H1 (cell line): ENCODE measurements around the gene OR9A2. TPM values are rescaled to one million over a fixed set of nuclear protein-coding genes. Genes with fewer than 3 reads are reported as not detected.

Experiments used
- CTCF ChIA-PET: fragments of 300-600 bp; sonication (Branson Sonifier 250); formaldehyde crosslinking; loops from one replicate; lab custom pipeline; 2021; ENCODE audit not compliant: partially characterized antibody; lab: Charles Lee
- POLR2A ChIA-PET: fragments of 300-600 bp; sonication (Branson Sonifier 250); formaldehyde crosslinking; loops from one replicate; lab custom pipeline; 2021; ENCODE audit warnings: inconsistent platforms; ENCODE audit not compliant: partially characterized antibody; lab: Charles Lee
- DNase-seq, 2 experiments: peaks; one replicate each; pipeline versions ENCODE4 v3.0.0 to v3.0.0-alpha.2; 2010 to 2022; ENCODE audit warnings: low spot score in 2 of 2, low read depth in 1 of 2, mixed read lengths in 1 of 2
- FAIRE-seq: peaks from 2 replicates; lab custom pipeline; 2011; peaks lifted over from hg19 to GRCh38; lab: Jason Lieb, UNC
- H2AFZ ChIP-seq: 2 replicates; pipeline ENCODE4 v1.8.1; 2012; ENCODE audit warnings: low read length, inconsistent platforms
- H2AK5ac ChIP-seq: 2 replicates; pipeline ENCODE4 v1.6.1; 2013; ENCODE audit warnings: low read depth, low read length
- H2BK120ac ChIP-seq: replicated peaks from 2 replicates; pipeline ENCODE3; 2013; ENCODE audit warnings: low read depth, low read length, inconsistent platforms
- H2BK12ac ChIP-seq: 2 replicates; pipeline ENCODE4 v1.6.1; 2013; ENCODE audit warnings: low read depth, low read length
- H2BK15ac ChIP-seq: 2 replicates; pipeline ENCODE4 v1.6.1; 2013; ENCODE audit warnings: low read length
- H2BK20ac ChIP-seq: 2 replicates; pipeline ENCODE4 v1.6.1; 2013; ENCODE audit warnings: low read length
- H2BK5ac ChIP-seq: 2 replicates; pipeline ENCODE4 v1.6.1; 2013; ENCODE audit warnings: low read depth, low read length
- H3K14ac ChIP-seq: 2 replicates; pipeline ENCODE4 v1.6.1; 2013; ENCODE audit warnings: inconsistent platforms; ENCODE audit not compliant: insufficient read length
- H3K18ac ChIP-seq: 2 replicates; pipeline ENCODE4 v1.6.1; 2013; ENCODE audit warnings: low read length; ENCODE audit errors: extremely low read depth
- H3K23ac ChIP-seq: 2 replicates; pipeline ENCODE4 v1.6.1; 2013; ENCODE audit warnings: inconsistent platforms; ENCODE audit not compliant: insufficient read length
- H3K23me2 ChIP-seq: 2 replicates; pipeline ENCODE4 v1.6.1; 2013; ENCODE audit warnings: low read depth, low read length
- H3K27ac ChIP-seq: 2 replicates; pipeline ENCODE4 v1.6.1; 2011; ENCODE audit warnings: low read depth, low read length, inconsistent platforms
- H3K27me3 ChIP-seq, 4 experiments: replicated peaks in 1 of 4; 1 replicate in 1 of 4; 2 replicates in 3 of 4; pipeline versions ENCODE4 v1.6.1 to v1.8.1; 2011 to 2013; ENCODE audit warnings: low read length in 3 of 4, mild to moderate bottlenecking in 3 of 4, inconsistent platforms in 2 of 4, mixed read lengths in 2 of 4, moderate library complexity in 1 of 4; ENCODE audit not compliant: control insufficient read depth in 3 of 4, insufficient read depth in 3 of 4; ENCODE audit errors: extremely low read depth in 1 of 4
- H3K36me3 ChIP-seq, 4 experiments: 2 replicates each; pipeline versions ENCODE4 v1.6.1 to v1.8.1; 2011 to 2013; ENCODE audit warnings: mild to moderate bottlenecking in 4 of 4, low read length in 3 of 4, moderate library complexity in 2 of 4, control low read depth in 1 of 4, inconsistent platforms in 1 of 4; ENCODE audit not compliant: insufficient read depth in 4 of 4, control insufficient read depth in 2 of 4
- H3K4ac ChIP-seq: replicated peaks from 2 replicates; pipeline ENCODE3; 2013; ENCODE audit warnings: low read length, low read depth, mixed read lengths, inconsistent platforms; ENCODE audit not compliant: insufficient read length
- H3K4me1 ChIP-seq, 4 experiments: replicated peaks in 1 of 4; 1 replicate in 1 of 4; 2 replicates in 3 of 4; pipeline versions ENCODE4 v1.6.1 to v1.8.1; 2011 to 2013; ENCODE audit warnings: low read length in 3 of 4, inconsistent platforms in 2 of 4, mixed read lengths in 1 of 4; ENCODE audit not compliant: insufficient read depth in 4 of 4, control insufficient read depth in 3 of 4
- H3K4me2 ChIP-seq, 2 experiments: 2 replicates each; pipeline versions ENCODE4 v1.6.1 to v1.8.1; 2011 to 2013; ENCODE audit warnings: low read depth in 2 of 2, low read length in 2 of 2, control low read depth in 1 of 2, inconsistent platforms in 1 of 2, mild to moderate bottlenecking in 1 of 2; ENCODE audit not compliant: insufficient read depth in 1 of 2
- H3K4me3 ChIP-seq, 4 experiments: fragments of 200-600, 300-600 bp in 1 of 4; sonication (generic), shearing (Covaris generic), sonication (Bioruptor Twin) in 1 of 4; 2 replicates each; pipeline versions ENCODE4 v1.5.1 to v1.8.1; 2011 to 2016; ENCODE audit warnings: low read length in 4 of 4, low read depth in 3 of 4, control low read depth in 2 of 4, inconsistent platforms in 2 of 4, mild to moderate bottlenecking in 2 of 4, mixed read lengths in 1 of 4, moderate library complexity in 1 of 4; ENCODE audit not compliant: insufficient read depth in 2 of 4; ENCODE audit errors: extremely low read depth in 1 of 4
- H3K56ac ChIP-seq: replicated peaks from 2 replicates; pipeline ENCODE3; 2013; ENCODE audit warnings: low read depth, mild to moderate bottlenecking, mixed read lengths, low read length, inconsistent platforms; ENCODE audit not compliant: insufficient read length
- H3K79me1 ChIP-seq: 2 replicates; pipeline ENCODE4 v1.6.1; 2013; ENCODE audit warnings: low read depth, low read length, control low read depth
- H3K79me2 ChIP-seq, 2 experiments: 2 replicates each; pipeline versions ENCODE4 v1.6.1 to v1.8.1; 2012 to 2013; ENCODE audit warnings: low read length in 2 of 2, mild to moderate bottlenecking in 2 of 2, inconsistent platforms in 1 of 2; ENCODE audit not compliant: insufficient read depth in 2 of 2, control insufficient read depth in 1 of 2
- H3K9ac ChIP-seq, 4 experiments: replicated peaks in 1 of 4; 1 replicate in 1 of 4; 2 replicates in 3 of 4; pipeline versions ENCODE4 v1.6.1 to v1.8.1; 2011 to 2013; ENCODE audit warnings: low read depth in 3 of 4, low read length in 3 of 4, control low read depth in 2 of 4, mild to moderate bottlenecking in 2 of 4, moderate library complexity in 2 of 4, inconsistent platforms in 1 of 4; ENCODE audit errors: extremely low read depth in 1 of 4
- H3K9me3 ChIP-seq, 2 experiments: 2 replicates each; pipeline versions ENCODE4 v1.6.1 to v1.8.1; 2012 to 2013; ENCODE audit warnings: mild to moderate bottlenecking in 2 of 2, moderate library complexity in 2 of 2, control low read depth in 1 of 2, inconsistent platforms in 1 of 2, low read depth in 1 of 2, low read length in 1 of 2, mixed read lengths in 1 of 2; ENCODE audit not compliant: insufficient read depth in 2 of 2
- H4K20me1 ChIP-seq, 2 experiments: replicated peaks in 1 of 2; 2 replicates each; pipeline versions ENCODE3 to v1.8.1; 2011 to 2013; ENCODE audit warnings: inconsistent platforms in 2 of 2, low read length in 2 of 2, mild to moderate bottlenecking in 1 of 2; ENCODE audit not compliant: insufficient read depth in 2 of 2, control insufficient read depth in 1 of 2
- H4K5ac ChIP-seq: 2 replicates; pipeline ENCODE4 v1.6.1; 2013; ENCODE audit warnings: low read length, low read depth, mixed read lengths, inconsistent platforms; ENCODE audit not compliant: insufficient read length
- H4K8ac ChIP-seq: 2 replicates; pipeline ENCODE4 v1.8.0; 2013; ENCODE audit warnings: mild to moderate bottlenecking, moderate library complexity, low read length, inconsistent platforms; ENCODE audit not compliant: insufficient read depth; ENCODE audit errors: extremely low read depth
- H4K91ac ChIP-seq: replicated peaks from 2 replicates; pipeline ENCODE3; 2013; ENCODE audit warnings: low read length, mixed read lengths, inconsistent platforms; ENCODE audit not compliant: insufficient read length
- CHD2 ChIP-seq: IDR thresholded peaks from 2 replicates; pipeline ENCODE4 v1.6.1; 2012; ENCODE audit warnings: low read length, improper control_type of control experiment
- POLR2A ChIP-seq, 2 experiments: IDR thresholded peaks; 1 replicate in 1 of 2; 2 replicates in 1 of 2; pipeline ENCODE4 v1.6.1; 2011; ENCODE audit warnings: low read depth in 2 of 2, low read length in 2 of 2, mild to moderate bottlenecking in 2 of 2; ENCODE audit errors: control extremely low read depth in 1 of 2
- RFX5 ChIP-seq: IDR thresholded peaks from 2 replicates; pipeline ENCODE4 v1.6.1; 2011; ENCODE audit warnings: low read depth, low read length, improper control_type of control experiment, borderline replicate concordance
- SIX5 ChIP-seq: IDR thresholded peaks from 2 replicates; pipeline ENCODE4 v1.6.1; 2011; ENCODE audit warnings: mild to moderate bottlenecking, low read depth, low read length
- TAF7 ChIP-seq: optimal IDR thresholded peaks from 2 replicates; pipeline ENCODE3; 2011; ENCODE audit warnings: low read depth, mild to moderate bottlenecking, inconsistent platforms, low read length, moderate library complexity, borderline replicate concordance
- WGBS, 2 experiments: shearing (Covaris generic) in 1 of 2; methylation state at CpG; one replicate each; pipeline versions ENCODE4 v1.1.6 to v1.1.7; 2013 to 2015; ENCODE audit warnings: low lambda C conversion rate in 2 of 2, mixed read lengths in 2 of 2, inconsistent platforms in 1 of 2, low coverage in 1 of 2, missing lambda C conversion rate in 1 of 2; ENCODE audit not compliant: insufficient replicate concordance in 2 of 2, insufficient coverage in 1 of 2, insufficient read length in 1 of 2; ENCODE audit errors: extremely low coverage in 1 of 2, missing lambda C conversion rate in 1 of 2; 5-methylcytosine and 5-hydroxymethylcytosine counted together
- polyA plus RNA-seq, 7 experiments: library from polyadenylated mRNA; depleted of rRNA in 3 of 7; stranded (reverse) in 5 of 7; unstranded in 2 of 7; fragments of >200 nt in 5 of 7; fragments of 200-250 nt in 2 of 7; gene quantifications; 1 replicate in 5 of 7; 2 replicates in 1 of 7; 4 replicates in 1 of 7; pipeline versions ENCODE4 v1.2.1 to v1.2.3, GENCODE V29; 2011 to 2013; ENCODE audit warnings: missing spikeins in 2 of 7, mixed read lengths in 2 of 7
- total RNA-seq: library from RNA; stranded (reverse); fragmentation: NEBNext Ultra II Directional; extraction: Animal tissue kit (Norgen Biotek cat#: 25700); gene quantifications from 2 replicates; pipeline ENCODE4 v1.2.1, GENCODE V29; 2021
- TF ChIP-seq, protein P1 (sequence below): IDR thresholded peaks from 2 replicates; pipeline ENCODE4 v1.6.1; 2012; ENCODE audit warnings: inconsistent platforms

OR9A2 gene
- total and polyA plus RNA-seq, 2 of the 8 experiments (the other 6 are each of a cell fraction or from before 2014, with no cell fraction given) = not detected

GRCh38 chr7:143047326-143047725 is 20.4 kb upstream of the OR9A2 start:
- no peak overlapping the region for H2BK5ac ChIP-seq
- no peak overlapping the region for H3K4me3 ChIP-seq
- no peak overlapping the region for H2AFZ ChIP-seq
- no peak overlapping the region for H2AK5ac ChIP-seq
- POLR2A ChIA-PET = no interaction called here
- no peaks in the 10 kb centered on the region for H3K79me1 ChIP-seq
- H4K5ac ChIP-seq = no peak overlapping the region
- H3K36me3 ChIP-seq = no peaks in the 10 kb centered on the region
- no peak overlapping the region for H2BK20ac ChIP-seq
- WGBS, 2 experiments = 81% methylated on average over 2 of the region's 2 CpGs; no CpG with 5 or more reads in 1 of the 2 experiments
- no peak overlapping the region for H2BK15ac ChIP-seq
- no peaks in the 10 kb centered on the region for H3K23me2 ChIP-seq
- H3K4ac ChIP-seq = no peak overlapping the region
- H4K20me1 ChIP-seq = no peaks in the 10 kb centered on the region
- H3K56ac ChIP-seq = no peak overlapping the region
- no peak for FAIRE-seq
- no peaks in the 10 kb centered on the region for H3K4me1 ChIP-seq
- no peak overlapping the region for H3K27ac ChIP-seq
- H2BK12ac ChIP-seq = no peak overlapping the region
- no peaks in the 10 kb centered on the region for H3K79me2 ChIP-seq
- CTCF ChIA-PET = interaction anchor here (1.3 to 5.1 kb wide), 3 partner anchors 12 to 168 kb away, joined by 3 to 24 read pairs (median 4); no protein-coding TSS in a partner anchor
- no peak for DNase-seq
- no peak overlapping the region for H3K9ac ChIP-seq
- H2BK120ac ChIP-seq = no peak overlapping the region
- H3K27me3 ChIP-seq = no peaks in the 10 kb centered on the region
- H3K18ac ChIP-seq = no peak overlapping the region
- no peak overlapping the region for H4K8ac ChIP-seq
- no peak overlapping the region for H4K91ac ChIP-seq
- no peak overlapping the region for H3K14ac ChIP-seq
- H3K23ac ChIP-seq = no peak overlapping the region
- H3K9me3 ChIP-seq = no peaks in the 10 kb centered on the region
- no peak overlapping the region for H3K4me2 ChIP-seq
- no peak for TF ChIP-seq POLR2A (IDR thresholded peaks at IDR 0.05; ENCODE audit: control extremely low read depth in 1 of 2, low read depth in 2 of 2, low read length in 2 of 2)
- no peak for TF ChIP-seq SIX5
- no peak for TF ChIP-seq TAF7
- no peak for TF ChIP-seq RFX5
- TF ChIP-seq CHD2 = no peak
- TF ChIP-seq, protein P1, sequence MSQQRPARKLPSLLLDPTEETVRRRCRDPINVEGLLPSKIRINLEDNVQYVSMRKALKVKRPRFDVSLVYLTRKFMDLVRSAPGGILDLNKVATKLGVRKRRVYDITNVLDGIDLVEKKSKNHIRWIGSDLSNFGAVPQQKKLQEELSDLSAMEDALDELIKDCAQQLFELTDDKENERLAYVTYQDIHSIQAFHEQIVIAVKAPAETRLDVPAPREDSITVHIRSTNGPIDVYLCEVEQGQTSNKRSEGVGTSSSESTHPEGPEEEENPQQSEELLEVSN = no peak
